Natural killer cell (primary cell): ENCODE results near the gene FTCDNL1. TPM values are rescaled to one million over a fixed set of nuclear protein-coding genes. Genes with fewer than 3 reads are reported as not detected.

Experiments
- ATAC-seq, 3 donors: fragments of 150-1000 bp in 2 of 3; fragments of 200-7000 bp in 1 of 3; cut with Tn5 transposase; 1 replicate in 1 of 3; 2 replicates in 2 of 3; pipeline ENCODE4 v1.10.0; 2021; ENCODE audit warnings: mild to moderate bottlenecking in 2 of 3, moderate library complexity in 2 of 3
- DNase-seq, 2 donors: peaks; one replicate each; pipeline versions ENCODE4 v3.0.0 to v3.0.0-alpha.2; 2013 to 2021; ENCODE audit warnings: mixed read lengths in 1 of 2
- H3K27ac ChIP-seq: one replicate; pipeline ENCODE4 v1.5.1; 2013; ENCODE audit warnings: mild to moderate bottlenecking, low read length
- H3K27me3 ChIP-seq: one replicate; pipeline ENCODE4 v1.6.1; 2013; ENCODE audit warnings: low read length; ENCODE audit not compliant: control insufficient read depth, insufficient read depth
- H3K36me3 ChIP-seq: one replicate; pipeline ENCODE4 v1.6.1; 2013; ENCODE audit warnings: low read length; ENCODE audit not compliant: control insufficient read depth, insufficient read depth
- H3K4me1 ChIP-seq: one replicate; pipeline ENCODE4 v1.6.1; 2013; ENCODE audit warnings: low read length; ENCODE audit not compliant: control insufficient read depth, insufficient read depth
- H3K4me3 ChIP-seq: one replicate; pipeline ENCODE4 v1.5.1; 2013; ENCODE audit warnings: low read length
- H3K9me3 ChIP-seq: one replicate; pipeline ENCODE4 v1.6.1; 2013; ENCODE audit warnings: low read length; ENCODE audit not compliant: control insufficient read depth, insufficient read depth
- H3K27ac Mint-ChIP-seq, 2 donors: one replicate each; pipeline ENCODE4 v1.8.0; 2022; ENCODE audit warnings: mild to moderate bottlenecking in 2 of 2, mixed read lengths in 2 of 2, moderate library complexity in 1 of 2
- H3K27me3 Mint-ChIP-seq, 2 donors: one replicate each; pipeline ENCODE4 v1.8.0; 2022; ENCODE audit warnings: low read depth in 2 of 2, mixed read lengths in 2 of 2
- H3K36me3 Mint-ChIP-seq: one replicate; pipeline ENCODE4 v1.8.0; 2022; ENCODE audit warnings: mixed read lengths
- H3K4me1 Mint-ChIP-seq, 2 donors: one replicate each; pipeline ENCODE4 v1.8.0; 2022; ENCODE audit warnings: mixed read lengths in 2 of 2
- H3K4me3 Mint-ChIP-seq: one replicate; pipeline ENCODE4 v1.8.0; 2022; ENCODE audit warnings: mild to moderate bottlenecking, moderate library complexity, mixed read lengths
- H3K9me3 Mint-ChIP-seq, 2 donors: one replicate each; pipeline ENCODE4 v1.8.0; 2022; ENCODE audit warnings: mixed read lengths in 2 of 2
- CTCF ChIP-seq: fragments of 200-600 bp; IDR thresholded peaks from one replicate; pipeline ENCODE4 v1.8.0; 2022; ENCODE audit warnings: antibody characterized with exemption
- WGBS: methylation state at CpG from one replicate; pipeline ENCODE4 v1.1.7; 2013; ENCODE audit warnings: missing lambda C conversion rate; ENCODE audit not compliant: insufficient coverage; 5-methylcytosine and 5-hydroxymethylcytosine counted together
- intact Hi-C: fragments of 100-400 bp; cut with micrococcal nuclease; formaldehyde crosslinking; loops from one replicate; pipeline ENCODE4 v1.14.2; 2022
- total RNA-seq, 4 donors: library from RNA; stranded (reverse); fragments of 120-200 nt in 1 of 4; gene quantifications; one replicate each; pipeline versions ENCODE4 v1.2.3 to v1.2.4, GENCODE V29; 2013 to 2022

FTCDNL1 gene
- total RNA-seq, 3 donors from 2014 or later (not counting 1 experiment from before 2014, with no cell fraction given): 0.52 to 0.95 TPM; not detected in 1

DNA sequence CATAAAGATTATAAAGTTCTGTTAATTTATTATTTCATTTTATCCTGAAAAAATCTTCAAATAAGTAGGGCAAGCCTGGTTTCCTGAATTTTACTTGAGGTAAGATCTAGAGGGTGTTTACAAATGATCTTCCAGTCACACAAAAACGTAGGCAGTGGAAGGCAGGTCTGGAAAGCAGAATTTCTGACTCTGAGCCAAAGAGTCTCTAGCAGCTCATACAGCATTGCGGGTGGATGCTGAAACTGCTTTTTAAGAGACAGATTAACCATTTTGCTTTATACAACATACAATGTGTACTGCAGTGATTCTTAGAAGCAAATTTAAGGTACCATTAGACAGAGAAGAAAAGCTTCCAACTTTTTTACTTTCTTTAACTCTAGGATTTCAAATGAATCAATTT, 117.0 kb downstream of the FTCDNL1 start:
- H3K4me3 ChIP-seq: no peak overlapping the region
- Mint-ChIP-seq H3K9me3 (no peaks in the 10 kb centered on the region), H3K27me3 (peaks cover 10 to 12% of the 10 kb centered on the region in 2 donors), H3K27ac (no peak overlapping the region), H3K4me1 (no peaks in the 10 kb centered on the region), H3K4me3 (no peak overlapping the region), H3K36me3 (no peaks in the 10 kb centered on the region)
- H3K9me3 ChIP-seq: no peaks in the 10 kb centered on the region
- no peak for TF ChIP-seq CTCF
- H3K27me3 ChIP-seq: peaks cover 2% of the 10 kb centered on the region
- H3K27ac ChIP-seq: no peak overlapping the region
- DNase-seq (no peak), ATAC-seq (no peak)
- 70% methylated on average over 2 of the region's 2 CpGs for WGBS
- intact Hi-C loops: no loop called here
- H3K36me3 ChIP-seq: no peaks in the 10 kb centered on the region
- H3K4me1 ChIP-seq: no peaks in the 10 kb centered on the region

DNA sequence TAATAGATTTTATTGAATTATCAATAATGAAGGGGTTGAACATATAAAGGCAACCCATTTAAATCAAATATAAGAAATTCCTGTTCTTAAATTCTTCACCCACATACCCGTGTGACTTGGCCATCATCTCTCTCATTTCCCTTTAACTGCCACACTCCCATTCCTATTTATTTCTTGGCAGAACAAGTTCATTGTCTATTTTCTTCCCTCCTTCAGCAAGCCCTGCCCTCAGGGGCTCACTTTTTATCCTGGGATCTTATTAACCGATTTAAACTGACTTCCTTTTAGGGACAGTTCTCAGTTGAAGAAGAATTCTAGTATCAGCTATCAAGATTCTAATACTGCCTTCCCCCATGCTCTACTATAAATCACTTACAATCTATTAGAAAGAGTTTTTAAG, 123.2 kb downstream of the FTCDNL1 start:
- Mint-ChIP-seq H3K27me3 (peaks cover 0 to 10% of the 10 kb centered on the region in 2 donors), H3K36me3 (no peaks in the 10 kb centered on the region), H3K27ac (no peak overlapping the region), H3K4me1 (no peaks in the 10 kb centered on the region), H3K9me3 (no peaks in the 10 kb centered on the region), H3K4me3 (no peak overlapping the region)
- peaks cover 2% of the 10 kb centered on the region for H3K27me3 ChIP-seq
- no peak overlapping the region for H3K4me3 ChIP-seq
- TF ChIP-seq CTCF: no peak
- DNase-seq (no peak), ATAC-seq (no peak)
- intact Hi-C loops: no loop called here
- H3K4me1 ChIP-seq: no peaks in the 10 kb centered on the region
- no peaks in the 10 kb centered on the region for H3K36me3 ChIP-seq
- H3K27ac ChIP-seq: no peak overlapping the region
- H3K9me3 ChIP-seq: no peaks in the 10 kb centered on the region
- 76% methylated on average over 1 of the region's 2 CpGs for WGBS

DNA sequence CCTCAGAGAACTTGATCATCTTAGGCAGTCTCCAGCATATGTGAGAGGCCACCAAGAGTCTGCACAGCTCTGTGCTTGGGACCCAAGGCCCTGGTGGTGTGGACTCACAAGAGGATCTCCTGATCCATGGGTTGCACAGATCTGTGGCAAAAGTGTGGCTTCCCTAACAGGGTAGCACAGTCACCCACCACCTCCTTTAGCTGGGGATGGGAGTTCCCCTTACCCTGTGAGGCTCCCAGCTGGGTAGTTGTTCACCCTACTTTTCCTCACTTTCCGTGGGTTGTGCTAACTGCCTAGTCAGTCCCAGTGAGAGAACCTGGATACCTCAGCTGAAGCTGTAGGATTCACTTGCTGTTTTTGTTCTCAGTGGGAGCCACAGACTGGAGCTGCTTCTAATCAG, 123.7 kb downstream of the FTCDNL1 start:
- no peaks in the 10 kb centered on the region for H3K36me3 Mint-ChIP-seq
- no peaks in the 10 kb centered on the region for H3K9me3 ChIP-seq
- no peak overlapping the region for H3K4me3 Mint-ChIP-seq
- DNase-seq (no peak), ATAC-seq (no peak)
- H3K27ac Mint-ChIP-seq: no peak overlapping the region
- intact Hi-C loops: no loop called here
- H3K4me1 Mint-ChIP-seq: no peaks in the 10 kb centered on the region
- H3K4me1 ChIP-seq: no peaks in the 10 kb centered on the region
- no peak overlapping the region for H3K4me3 ChIP-seq
- peaks cover 2% of the 10 kb centered on the region for H3K27me3 ChIP-seq
- no peaks in the 10 kb centered on the region for H3K36me3 ChIP-seq
- no peak overlapping the region for H3K27ac ChIP-seq
- TF ChIP-seq CTCF: no peak
- peaks cover 0 to 10% of the 10 kb centered on the region in 2 donors for H3K27me3 Mint-ChIP-seq
- H3K9me3 Mint-ChIP-seq: no peaks in the 10 kb centered on the region
- WGBS: 65% methylated on average over 1 of the region's 1 CpG

DNA sequence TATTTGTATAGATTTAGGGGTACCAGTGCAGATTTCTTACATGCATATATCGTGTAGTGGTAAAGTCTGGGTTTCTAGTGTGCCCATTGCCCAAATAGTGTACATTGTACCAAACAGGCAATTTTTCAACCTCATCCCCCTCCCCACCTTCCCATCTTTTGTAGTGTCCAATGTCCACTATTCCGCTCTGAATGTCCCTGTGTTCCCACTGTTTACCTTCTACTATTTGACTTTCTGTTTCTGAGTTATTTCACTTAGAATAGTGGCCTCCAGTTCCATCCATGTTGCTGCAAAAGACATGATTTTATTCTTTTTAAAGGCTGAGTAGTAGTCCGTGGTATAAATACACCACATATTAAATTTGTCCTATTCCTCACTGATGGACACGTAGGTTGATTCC, 132.9 kb downstream of the FTCDNL1 start:
- Histone ChIP-seq H3K4me1 (no peaks in the 10 kb centered on the region), H3K9me3 (no peaks in the 10 kb centered on the region), H3K27ac (no peak overlapping the region), H3K36me3 (no peaks in the 10 kb centered on the region), H3K27me3 (no peaks in the 10 kb centered on the region), H3K4me3 (no peak overlapping the region)
- Mint-ChIP-seq H3K27ac (no peak overlapping the region), H3K36me3 (no peaks in the 10 kb centered on the region), H3K27me3 (peaks cover 0 to 5% of the 10 kb centered on the region in 2 donors), H3K9me3 (no peaks in the 10 kb centered on the region), H3K4me1 (no peaks in the 10 kb centered on the region), H3K4me3 (no peak overlapping the region)
- TF ChIP-seq CTCF: no peak
- WGBS: 87% methylated on average over 1 of the region's 4 CpGs
- no peak for DNase-seq
- no peak for ATAC-seq
- intact Hi-C loops: no loop called here
